ENCODE results near the gene MTFMT.
"Not testable (repeated sequence)": the region's sequence is repeated elsewhere in the genome, so short reads cannot be mapped to it uniquely, and the experiment has no call there.

Gene MTFMT

GRCh38 chr15:65038836-65039235 lies 9.4 kb upstream of the MTFMT start:
- DNase-seq (ENCODE audit: low read depth in 2 of 2, low spot score in 1 of 2), result no peak

- no peak for DNase-seq (ENCODE audit: low read depth in 2 of 2, low spot score in 1 of 2)
Measured at GRCh38 chr15:65038428-65038827, 9.0 kb upstream of the MTFMT start.

GRCh38 chr15:65037309-65037708 lies 7.9 kb upstream of the MTFMT start:
- DNase-seq (ENCODE audit: low read depth in 2 of 2, low spot score in 1 of 2), result no peak

DNA sequence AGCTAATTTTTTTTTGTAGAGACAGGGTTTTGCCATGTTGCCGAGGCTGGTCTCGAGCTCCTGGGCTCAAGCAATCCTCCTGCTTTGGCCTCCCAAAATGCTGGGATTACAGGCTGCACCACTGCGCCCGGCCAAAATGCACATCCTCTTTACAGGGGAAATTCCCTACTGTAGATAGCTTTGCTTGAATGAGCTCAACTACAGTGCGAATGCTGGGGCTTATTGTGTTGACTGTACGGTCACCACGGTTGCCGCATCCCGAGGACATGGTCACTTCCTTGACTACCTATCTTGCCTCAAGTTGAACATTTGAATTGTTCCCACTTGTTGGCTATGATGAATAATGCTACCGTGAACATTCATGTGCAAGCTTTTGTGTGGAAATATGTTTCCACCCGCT lies 5.3 kb upstream of the MTFMT start:
- no peak for DNase-seq (ENCODE audit: low read depth in 2 of 2, low spot score in 1 of 2)

DNA sequence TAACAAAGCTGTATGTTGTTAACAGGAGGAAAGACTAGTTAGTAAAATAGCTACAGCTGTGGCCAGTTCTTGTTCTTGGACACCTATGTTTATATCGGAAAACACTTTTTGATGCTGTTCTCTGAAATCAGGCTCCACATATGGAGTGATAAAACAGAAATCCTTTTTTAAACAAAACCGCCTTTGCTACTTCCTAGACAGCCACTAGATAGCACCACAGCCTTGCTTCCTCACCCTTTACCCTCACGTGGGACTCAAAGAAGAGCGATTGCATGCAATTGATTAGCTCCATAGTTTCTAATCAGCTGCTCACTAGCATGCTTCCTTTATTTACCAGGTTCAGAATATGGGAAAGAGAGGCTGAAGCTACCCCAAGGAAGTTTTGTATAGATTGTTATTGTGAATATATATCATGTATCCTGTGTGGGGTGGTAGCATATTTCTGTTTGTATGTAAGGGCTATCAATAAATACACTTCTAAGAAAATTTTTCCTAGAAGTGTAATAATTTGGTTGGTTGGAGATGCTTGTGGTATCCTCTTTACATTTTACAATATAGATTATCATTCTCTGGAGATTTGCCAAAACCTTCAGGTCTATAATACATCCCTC lies 4.3 kb upstream of the MTFMT start:
- DNase-seq (ENCODE audit: low read depth in 2 of 2, low spot score in 1 of 2), result no peak

- DNase-seq (ENCODE audit: low read depth in 2 of 2, low spot score in 1 of 2), result no peak
Measured at GRCh38 chr15:65032801-65033537, 3.5 kb upstream of the MTFMT start.

DNA sequence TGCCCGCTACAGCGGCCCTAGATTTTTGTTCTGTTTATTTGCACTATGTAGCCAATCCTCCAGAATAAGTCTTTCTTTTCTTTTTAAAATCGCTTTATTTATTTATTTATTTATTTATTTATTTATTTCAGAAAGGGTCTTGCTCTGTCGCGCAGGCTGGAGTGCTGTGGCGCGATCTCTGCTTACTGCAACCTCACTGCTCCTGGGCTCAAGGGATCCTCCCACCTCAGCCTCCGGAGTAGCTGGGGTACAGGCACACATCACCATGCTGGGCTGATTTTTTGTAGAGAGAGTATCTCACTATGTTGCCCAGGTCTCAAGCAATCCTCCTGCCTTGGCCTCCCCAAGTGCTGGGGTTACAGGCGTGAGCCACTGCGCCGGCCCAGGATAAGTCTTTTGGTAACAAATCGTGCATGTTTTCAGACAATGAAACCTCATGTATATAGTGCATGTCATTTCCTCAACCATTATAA lies 333 bp upstream of the MTFMT start:
- no peak for DNase-seq (ENCODE audit: low read depth in 2 of 2, low spot score in 1 of 2)

GRCh38 chr15:65028338-65028737 lies 1.1 kb downstream of the MTFMT start:
- no peak for DNase-seq (ENCODE audit: low read depth in 2 of 2, low spot score in 1 of 2)

GRCh38 chr15:65027593-65027992 lies 1.8 kb downstream of the MTFMT start:
- no peak for DNase-seq (ENCODE audit: low read depth in 2 of 2, low spot score in 1 of 2)

GRCh38 chr15:65026756-65027155 lies 2.7 kb downstream of the MTFMT start:
- DNase-seq (ENCODE audit: low read depth in 2 of 2, low spot score in 1 of 2), result no peak

- no peak for DNase-seq (ENCODE audit: low read depth in 2 of 2, low spot score in 1 of 2)
Measured at GRCh38 chr15:65021488-65021887, 8.0 kb downstream of the MTFMT start.

- no peak for DNase-seq (ENCODE audit: low read depth in 2 of 2, low spot score in 1 of 2)
Measured at GRCh38 chr15:65020419-65020818, 9.0 kb downstream of the MTFMT start.

GRCh38 chr15:65011198-65011597 lies 18.2 kb downstream of the MTFMT start:
- DNase-seq (ENCODE audit: low read depth in 2 of 2, low spot score in 1 of 2), result not testable (repeated sequence)

- no peak for DNase-seq (ENCODE audit: low read depth in 2 of 2, low spot score in 1 of 2)
Measured at GRCh38 chr15:65008983-65009382, 20.5 kb downstream of the MTFMT start.

DNA sequence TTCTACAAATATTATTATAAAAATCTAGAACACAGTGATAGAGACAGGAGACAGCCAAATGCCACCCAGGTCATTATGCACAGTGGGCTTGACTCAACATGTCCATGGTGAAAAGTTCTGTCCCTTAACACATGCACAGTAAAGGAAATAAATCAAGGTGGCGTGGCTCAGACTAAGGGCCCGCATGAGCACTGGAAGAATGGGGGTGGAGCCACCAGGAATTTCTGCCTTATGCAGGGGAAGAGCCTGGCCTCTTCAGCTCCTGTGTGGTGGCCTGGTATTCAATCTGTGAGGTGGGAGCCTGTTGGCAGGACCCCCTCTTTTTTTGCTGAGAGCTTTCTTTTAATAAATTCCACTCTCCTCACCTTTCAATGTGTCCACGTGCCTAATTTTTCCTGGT lies 22.6 kb downstream of the MTFMT start:
- DNase-seq (ENCODE audit: low read depth in 2 of 2, low spot score in 1 of 2), result no peak

GRCh38 chr15:65004993-65005392 lies 24.4 kb downstream of the MTFMT start:
- no peak for DNase-seq (ENCODE audit: low read depth in 2 of 2, low spot score in 1 of 2)

- DNase-seq (ENCODE audit: low read depth in 2 of 2, low spot score in 1 of 2), result no peak
Measured at GRCh38 chr15:64997745-64998375, 31.6 kb downstream of the MTFMT start.

DNA sequence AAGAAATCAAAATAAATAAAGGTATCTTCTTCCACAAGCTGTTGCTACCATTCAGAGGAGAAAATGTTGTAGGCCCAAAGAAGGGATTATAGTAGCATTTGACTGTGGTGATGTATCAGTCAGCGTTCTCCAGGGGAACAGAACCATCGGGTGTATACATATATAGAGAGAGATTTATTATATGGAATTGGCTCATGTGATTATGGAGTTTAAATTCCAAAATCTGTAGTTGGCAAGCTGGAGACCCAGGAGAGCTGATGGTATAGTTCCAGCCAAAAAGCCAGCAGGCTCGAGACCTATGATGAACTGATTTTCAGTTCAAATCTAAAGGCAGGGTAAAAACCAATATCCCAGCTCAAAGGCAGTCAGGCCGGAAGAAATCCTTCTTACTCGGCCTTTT lies 32.4 kb downstream of the MTFMT start:
- DNase-seq (ENCODE audit: low read depth in 2 of 2, low spot score in 1 of 2), result no peak

DNA sequence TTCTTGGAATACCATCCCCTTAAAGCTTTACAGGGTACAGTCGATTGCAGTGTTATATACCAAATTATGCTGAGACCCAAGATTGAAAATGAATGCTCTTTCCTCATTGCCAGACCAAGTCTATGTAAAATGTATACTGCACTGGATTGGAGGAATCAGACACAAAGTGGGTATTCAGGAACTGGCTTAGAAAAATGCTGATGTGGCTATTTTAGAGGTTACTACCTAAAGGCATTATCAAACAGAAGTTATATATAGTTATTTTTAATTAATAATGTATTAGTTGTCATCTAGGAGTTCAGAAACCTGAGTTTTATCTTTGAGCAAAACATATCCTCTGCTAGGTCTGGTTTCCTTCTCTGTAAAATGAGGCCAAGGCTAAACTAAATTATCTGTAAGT lies 36.1 kb downstream of the MTFMT start:
- DNase-seq (ENCODE audit: low read depth in 2 of 2, low spot score in 1 of 2), result no peak

DNA sequence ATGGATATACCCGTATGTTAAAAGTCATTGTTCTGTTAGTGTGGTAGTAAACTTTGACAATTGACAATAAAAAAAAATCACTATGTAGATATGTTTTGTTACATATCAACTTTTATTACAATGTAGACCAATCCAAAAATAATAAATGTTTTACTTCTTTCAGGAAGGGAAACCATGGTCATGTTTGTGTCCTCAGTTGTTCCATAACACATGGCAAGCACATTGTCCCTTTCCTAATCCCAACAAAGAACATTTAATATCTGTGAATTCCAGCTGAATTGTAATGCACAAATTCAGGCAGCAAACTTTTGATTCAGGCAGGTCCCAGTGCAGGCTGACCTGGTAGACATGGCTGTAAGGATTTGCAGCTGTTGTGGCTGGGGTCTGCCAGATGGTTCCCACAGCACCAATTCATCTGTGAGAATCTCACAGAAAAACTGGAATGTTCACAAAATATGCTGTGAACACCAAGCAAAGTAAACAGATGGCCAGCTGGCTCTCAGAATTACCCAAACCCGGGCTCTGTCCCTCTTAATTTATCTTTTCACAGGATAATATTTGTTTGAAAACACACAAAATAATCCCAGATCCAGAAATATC lies 37.8 kb downstream of the MTFMT start:
- DNase-seq (ENCODE audit: low read depth in 2 of 2, low spot score in 1 of 2), result no peak

GRCh38 chr15:64990168-64990470 lies 39.3 kb downstream of the MTFMT start:
- DNase-seq (ENCODE audit: low read depth in 2 of 2, low spot score in 1 of 2), result no peak

Data from stimulated activated CD8-positive, alpha-beta memory T cell treated with anti-CD3 and anti-CD28 coated beads, Interleukin-4, amount 100 ng/mL, for 4 hours (primary cell).